Activated naive CD8-positive, alpha-beta T cell treated with anti-CD3 and anti-CD28 coated beads, Interleukin-2, amount 50 U/mL, for 24 hours (primary cell): Measurements from ENCODE around the gene CSRP3.

Source experiments
- ATAC-seq: fragments of 150-1000 bp; cut with Tn5 transposase; one replicate; pipeline ENCODE4 v1.10.0; 2021
- DNase-seq: peaks from one replicate; pipeline ENCODE4 v3.0.0; 2021
- H3K27ac Mint-ChIP-seq: one replicate; pipeline ENCODE4 v1.8.0; 2021; ENCODE audit warnings: mild to moderate bottlenecking, mixed read lengths
- H3K27me3 Mint-ChIP-seq: one replicate; pipeline ENCODE4 v1.8.0; 2021; ENCODE audit warnings: mixed read lengths
- H3K36me3 Mint-ChIP-seq: one replicate; pipeline ENCODE4 v1.8.0; 2021; ENCODE audit warnings: low read depth, mixed read lengths
- H3K4me1 Mint-ChIP-seq: one replicate; pipeline ENCODE4 v1.8.0; 2021; ENCODE audit warnings: mixed read lengths
- H3K4me3 Mint-ChIP-seq: one replicate; pipeline ENCODE4 v1.8.0; 2021; ENCODE audit warnings: mild to moderate bottlenecking, moderate library complexity, mixed read lengths
- H3K9me3 Mint-ChIP-seq: one replicate; pipeline ENCODE4 v1.8.0; 2021; ENCODE audit warnings: mixed read lengths

Gene CSRP3

GRCh38 chr11:19185036-19185435 is 16.7 kb downstream of the CSRP3 start:
- Mint-ChIP-seq H3K4me1 (no peaks in the 10 kb centered on the region), H3K36me3 (no peaks in the 10 kb centered on the region), H3K27me3 (no peaks in the 10 kb centered on the region), H3K4me3 (no peak overlapping the region), H3K9me3 (no peaks in the 10 kb centered on the region), H3K27ac (no peak overlapping the region)
- ATAC-seq (no peak), DNase-seq (no peak)

DNA sequence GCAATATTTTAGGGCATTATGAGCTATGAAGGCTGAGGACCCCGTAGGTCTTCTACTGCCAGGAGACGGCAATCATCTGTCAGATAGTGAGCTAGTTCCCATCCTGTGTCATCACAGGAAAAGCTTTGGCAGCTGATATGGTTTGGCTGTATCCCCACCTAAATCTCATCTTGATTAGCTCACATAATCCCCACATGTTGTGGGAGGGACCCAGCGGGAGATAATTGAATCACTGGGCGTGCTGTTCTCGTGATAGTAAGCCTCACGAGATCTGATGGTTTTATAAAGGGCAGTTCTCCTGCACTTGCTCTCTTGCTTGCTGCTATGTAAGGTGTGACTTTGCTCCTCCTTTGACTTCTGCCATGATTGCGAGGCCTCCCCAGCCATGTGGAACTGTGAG is 18.1 kb downstream of the CSRP3 start:
- no peaks in the 10 kb centered on the region for H3K4me1 Mint-ChIP-seq
- no peak overlapping the region for H3K27ac Mint-ChIP-seq
- H3K9me3 Mint-ChIP-seq, result no peaks in the 10 kb centered on the region
- H3K27me3 Mint-ChIP-seq, result no peaks in the 10 kb centered on the region
- no peak for DNase-seq
- H3K4me3 Mint-ChIP-seq, result no peak overlapping the region
- no peaks in the 10 kb centered on the region for H3K36me3 Mint-ChIP-seq
- no peak for ATAC-seq

- H3K4me3 Mint-ChIP-seq, result no peak overlapping the region
- no peaks in the 10 kb centered on the region for H3K36me3 Mint-ChIP-seq
- no peaks in the 10 kb centered on the region for H3K27me3 Mint-ChIP-seq
- no peaks in the 10 kb centered on the region for H3K4me1 Mint-ChIP-seq
- DNase-seq (no peak), ATAC-seq (no peak)
- H3K27ac Mint-ChIP-seq, result no peak overlapping the region
- H3K9me3 Mint-ChIP-seq, result no peaks in the 10 kb centered on the region
These were observed 20.1 kb downstream of the CSRP3 start for GRCh38 chr11:19181531-19182261.

DNA sequence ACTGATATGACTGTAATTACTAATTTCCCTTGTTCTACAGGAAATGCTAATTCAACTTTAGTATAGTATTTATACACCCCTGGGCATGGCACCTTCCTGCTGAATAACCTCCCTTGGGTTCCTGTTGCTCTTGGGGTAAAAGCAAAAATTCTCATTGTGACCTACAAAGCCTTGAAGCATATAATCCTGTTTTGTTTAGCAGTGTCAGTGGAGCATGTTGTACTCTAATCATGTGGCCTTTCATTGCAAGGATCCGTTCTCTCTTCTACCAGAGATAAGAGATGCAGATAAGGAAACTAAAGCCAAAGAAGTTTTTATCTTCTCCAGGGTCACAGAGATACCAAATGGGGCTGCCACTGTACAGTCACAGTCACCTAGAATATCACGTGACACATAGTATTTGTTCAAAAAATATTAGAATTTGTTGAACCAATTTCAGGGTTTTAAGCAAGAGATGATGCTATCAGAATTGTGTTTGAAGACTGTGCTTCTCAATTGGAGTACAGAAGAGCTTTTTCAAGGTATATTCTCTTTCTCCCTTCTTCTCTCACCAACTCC is 25.1 kb downstream of the CSRP3 start:
- peaks cover 31% of the 10 kb centered on the region for H3K36me3 Mint-ChIP-seq
- H3K27me3 Mint-ChIP-seq, result no peaks in the 10 kb centered on the region
- H3K27ac Mint-ChIP-seq, result no peak overlapping the region
- H3K9me3 Mint-ChIP-seq, result no peaks in the 10 kb centered on the region
- DNase-seq (no peak), ATAC-seq (no peak)
- no peaks in the 10 kb centered on the region for H3K4me1 Mint-ChIP-seq
- no peak overlapping the region for H3K4me3 Mint-ChIP-seq

DNA sequence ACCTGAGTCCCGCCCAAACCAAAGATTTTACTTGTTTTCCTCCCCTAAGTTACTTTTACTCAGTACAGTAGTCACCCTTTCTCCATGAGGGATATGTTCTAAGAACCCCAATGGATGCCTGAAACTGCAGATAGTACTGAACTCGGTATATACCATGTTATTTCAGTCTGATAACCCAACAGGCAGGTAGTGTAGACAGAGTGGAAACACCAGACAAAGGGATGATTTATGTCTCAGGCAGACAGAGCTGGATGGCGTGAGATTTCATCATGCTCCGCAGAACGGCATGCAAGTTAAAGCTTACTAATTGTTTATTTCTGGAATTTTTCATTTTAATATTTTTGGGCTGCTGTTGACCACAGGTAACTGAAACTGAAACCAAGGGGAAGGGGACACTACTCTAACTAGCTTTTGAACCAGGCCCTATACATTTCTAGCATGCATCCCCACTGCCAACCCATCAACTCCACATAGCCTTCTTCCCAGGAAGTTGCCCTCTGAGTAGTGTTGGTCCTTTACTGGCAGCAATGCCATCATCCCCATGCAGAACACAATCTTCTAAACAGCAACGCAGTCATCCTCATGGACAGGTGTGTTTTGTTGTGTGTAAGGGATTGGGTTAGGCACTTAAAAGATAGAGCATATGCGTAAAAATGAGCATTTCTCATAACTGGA is 27.7 kb downstream of the CSRP3 start:
- Mint-ChIP-seq H3K9me3 (no peaks in the 10 kb centered on the region), H3K36me3 (peaks cover 42% of the 10 kb centered on the region), H3K27ac (no peak overlapping the region), H3K27me3 (no peaks in the 10 kb centered on the region), H3K4me1 (no peaks in the 10 kb centered on the region), H3K4me3 (no peak overlapping the region)
- no peak for DNase-seq
- ATAC-seq, result no peak

DNA sequence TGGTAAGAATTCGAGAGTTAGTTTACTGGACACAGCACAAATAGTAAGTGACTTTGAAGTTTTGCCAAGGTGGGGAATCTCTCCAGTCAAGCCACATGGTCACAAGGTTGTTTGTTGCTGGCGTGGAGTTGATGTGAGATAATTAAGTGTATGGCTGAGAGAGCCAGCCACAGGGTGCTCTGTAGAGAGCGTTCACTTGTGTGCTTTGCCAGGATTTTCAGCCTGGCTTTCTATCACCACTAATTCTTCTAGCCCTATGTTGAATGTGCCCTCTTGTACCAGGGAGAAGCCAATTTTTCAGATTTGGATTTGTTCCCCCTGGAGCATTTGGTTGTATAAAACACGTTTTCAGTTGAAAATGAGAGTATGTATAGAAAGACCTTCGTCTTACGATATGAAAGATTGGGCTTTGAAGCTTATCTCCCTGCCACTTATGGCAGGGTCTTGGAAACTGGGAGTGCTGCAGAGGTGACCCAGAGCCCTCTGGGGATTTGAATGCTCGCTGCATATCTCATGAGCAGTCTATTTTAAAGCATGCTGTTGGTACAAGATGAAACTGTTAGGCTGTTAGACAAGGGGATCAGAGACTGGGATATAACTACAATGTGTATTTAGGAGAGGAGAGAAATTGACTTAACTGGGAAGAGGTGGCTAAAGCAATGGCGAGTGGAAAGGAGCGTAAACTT is 28.6 kb downstream of the CSRP3 start:
- H3K27me3 Mint-ChIP-seq, result no peaks in the 10 kb centered on the region
- H3K4me3 Mint-ChIP-seq, result no peak overlapping the region
- H3K27ac Mint-ChIP-seq, result no peak overlapping the region
- no peaks in the 10 kb centered on the region for H3K9me3 Mint-ChIP-seq
- DNase-seq (no peak), ATAC-seq (no peak)
- no peaks in the 10 kb centered on the region for H3K4me1 Mint-ChIP-seq
- peaks cover 50% of the 10 kb centered on the region for H3K36me3 Mint-ChIP-seq

DNA sequence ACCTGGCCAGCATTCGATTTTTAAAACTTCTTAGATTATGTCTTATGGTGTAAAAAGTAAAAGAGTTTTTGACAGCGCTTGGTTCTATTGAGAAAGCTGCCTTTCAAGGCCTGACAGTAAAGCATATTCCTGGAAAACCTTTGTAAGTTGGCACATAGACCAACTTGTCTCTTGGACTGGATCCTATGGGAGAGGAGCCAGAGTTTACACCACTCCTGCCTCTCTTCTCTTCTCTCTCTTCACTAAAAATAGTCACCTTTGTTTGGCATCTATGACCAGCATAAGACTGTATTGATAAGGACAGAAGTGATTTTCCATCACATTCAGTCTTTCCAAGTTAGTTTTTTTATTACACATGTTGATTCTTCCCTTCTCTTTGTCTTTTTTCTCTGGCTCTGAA is 33.7 kb downstream of the CSRP3 start:
- Mint-ChIP-seq H3K36me3 (peaks cover 62% of the 10 kb centered on the region), H3K4me3 (no peak overlapping the region), H3K9me3 (no peaks in the 10 kb centered on the region), H3K27ac (no peak overlapping the region), H3K27me3 (no peaks in the 10 kb centered on the region), H3K4me1 (no peaks in the 10 kb centered on the region)
- ATAC-seq (no peak), DNase-seq (no peak)

- Mint-ChIP-seq H3K27me3 (no peaks in the 10 kb centered on the region), H3K27ac (no peak overlapping the region), H3K36me3 (peaks cover 53% of the 10 kb centered on the region), H3K4me3 (no peak overlapping the region), H3K9me3 (no peaks in the 10 kb centered on the region), H3K4me1 (no peaks in the 10 kb centered on the region)
- ATAC-seq (no peak), DNase-seq (no peak)
These were observed 36.9 kb downstream of the CSRP3 start for GRCh38 chr11:19164881-19165280.

DNA sequence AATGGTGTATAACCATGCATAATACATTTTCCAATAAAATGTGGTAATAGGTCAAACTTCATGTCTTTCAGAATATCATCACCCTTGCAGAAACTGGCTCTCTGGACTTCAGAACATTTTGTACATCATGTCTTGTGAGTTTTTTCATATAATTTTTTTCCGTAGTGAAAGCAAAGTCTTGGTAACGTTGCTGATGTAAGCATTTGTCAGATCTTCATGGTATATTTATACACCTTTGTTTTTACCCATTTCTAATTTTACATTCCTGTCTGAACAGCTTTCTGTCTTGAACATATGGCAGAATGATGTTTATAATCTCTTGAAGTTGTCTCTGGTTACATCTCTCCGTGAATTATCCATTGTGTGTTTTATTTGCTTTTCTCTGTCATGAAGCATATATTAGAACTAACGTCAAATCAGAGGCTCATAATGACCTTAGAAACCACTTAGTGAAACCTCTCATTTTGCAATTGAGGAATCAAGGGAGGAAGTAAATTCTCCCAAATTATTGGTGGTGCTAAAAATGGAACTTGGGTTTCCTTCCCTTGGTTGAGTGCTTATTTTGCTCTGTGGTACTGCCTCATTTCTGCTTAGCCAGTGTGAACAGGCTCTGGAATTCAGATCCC is 37.4 kb downstream of the CSRP3 start:
- H3K4me3 Mint-ChIP-seq, result no peak overlapping the region

DNA sequence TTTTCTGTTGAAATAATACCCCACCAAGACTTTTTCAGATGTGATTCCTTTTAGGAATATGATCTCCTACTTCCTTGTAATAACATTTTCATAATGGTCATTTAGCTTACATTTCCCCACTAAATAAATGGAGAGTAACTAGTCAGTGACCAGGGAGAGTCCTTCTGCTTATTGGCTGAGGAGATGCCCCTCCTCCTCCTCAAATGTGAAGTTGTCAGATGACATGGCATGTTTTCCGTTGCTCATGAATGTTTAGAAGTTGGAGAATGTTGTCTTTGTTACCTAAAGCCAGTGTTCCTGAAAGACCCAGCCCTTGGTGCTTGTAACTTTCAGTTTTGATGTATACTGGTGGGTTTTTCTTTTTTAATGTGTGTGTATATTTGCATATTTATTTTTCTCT is 38.2 kb downstream of the CSRP3 start:
- DNase-seq (no peak), ATAC-seq (no peak)
- Mint-ChIP-seq H3K36me3 (peaks cover 54% of the 10 kb centered on the region), H3K27me3 (no peaks in the 10 kb centered on the region), H3K27ac (no peak overlapping the region), H3K9me3 (no peaks in the 10 kb centered on the region), H3K4me3 (no peak overlapping the region), H3K4me1 (no peaks in the 10 kb centered on the region)

More for the DNA sequence above, 37.4 kb downstream of the CSRP3 start:
- no peaks in the 10 kb centered on the region for H3K27me3 Mint-ChIP-seq
- H3K36me3 Mint-ChIP-seq, result peaks cover 54% of the 10 kb centered on the region
- H3K27ac Mint-ChIP-seq, result no peak overlapping the region
- ATAC-seq, result no peak
- no peaks in the 10 kb centered on the region for H3K9me3 Mint-ChIP-seq
- DNase-seq, result no peak
- H3K4me1 Mint-ChIP-seq, result no peaks in the 10 kb centered on the region

- no peaks in the 10 kb centered on the region for H3K4me1 Mint-ChIP-seq
- H3K4me3 Mint-ChIP-seq, result no peak overlapping the region
- peaks cover 52% of the 10 kb centered on the region for H3K36me3 Mint-ChIP-seq
- H3K9me3 Mint-ChIP-seq, result no peaks in the 10 kb centered on the region
- no peaks in the 10 kb centered on the region for H3K27me3 Mint-ChIP-seq
- ATAC-seq, result no peak
- H3K27ac Mint-ChIP-seq, result no peak overlapping the region
- no peak for DNase-seq
These were observed 38.8 kb downstream of the CSRP3 start for GRCh38 chr11:19162951-19163505.

DNA sequence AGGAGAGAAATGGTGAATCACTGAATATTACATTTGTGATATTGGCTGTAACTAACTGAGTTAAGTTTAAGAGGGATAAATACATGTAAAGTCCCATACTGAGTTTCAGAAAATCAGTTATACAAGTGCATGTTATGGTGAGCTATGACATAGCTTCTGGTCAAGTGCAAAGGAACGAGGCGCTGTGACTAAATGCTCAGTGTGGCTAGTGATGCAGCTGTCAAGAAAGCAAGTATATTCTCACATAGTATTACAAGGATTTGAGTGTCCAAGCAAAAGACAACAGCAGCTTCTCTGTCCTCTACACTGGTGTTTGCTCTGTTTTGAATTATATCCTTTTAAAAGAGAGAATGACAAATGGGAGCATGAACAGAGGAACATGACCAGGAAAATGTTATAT is 40.1 kb downstream of the CSRP3 start:
- Mint-ChIP-seq H3K4me1 (no peaks in the 10 kb centered on the region), H3K36me3 (peaks cover 46% of the 10 kb centered on the region), H3K27ac (no peak overlapping the region), H3K27me3 (no peaks in the 10 kb centered on the region), H3K4me3 (no peak overlapping the region), H3K9me3 (no peaks in the 10 kb centered on the region)
- ATAC-seq (no peak), DNase-seq (no peak)

DNA sequence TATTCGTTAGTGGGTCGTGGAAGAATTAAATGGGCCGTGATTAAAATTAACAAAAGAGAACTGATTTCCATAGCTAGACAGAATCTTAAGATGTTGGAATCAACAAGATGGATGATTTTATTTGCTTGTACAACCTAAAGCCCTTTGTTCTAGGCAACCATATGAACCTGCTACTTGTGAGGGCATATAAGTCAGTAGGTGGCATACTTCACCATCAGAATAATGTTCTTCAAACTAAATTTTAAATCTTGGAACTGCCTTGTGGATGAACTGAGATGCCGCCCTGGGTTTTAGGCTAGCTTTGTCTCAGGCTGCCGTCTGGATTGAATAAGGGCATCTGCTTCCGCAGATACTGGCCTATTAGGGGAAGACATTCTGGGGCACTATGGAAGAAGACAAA is 40.9 kb downstream of the CSRP3 start:
- peaks cover 44% of the 10 kb centered on the region for H3K36me3 Mint-ChIP-seq

DNA sequence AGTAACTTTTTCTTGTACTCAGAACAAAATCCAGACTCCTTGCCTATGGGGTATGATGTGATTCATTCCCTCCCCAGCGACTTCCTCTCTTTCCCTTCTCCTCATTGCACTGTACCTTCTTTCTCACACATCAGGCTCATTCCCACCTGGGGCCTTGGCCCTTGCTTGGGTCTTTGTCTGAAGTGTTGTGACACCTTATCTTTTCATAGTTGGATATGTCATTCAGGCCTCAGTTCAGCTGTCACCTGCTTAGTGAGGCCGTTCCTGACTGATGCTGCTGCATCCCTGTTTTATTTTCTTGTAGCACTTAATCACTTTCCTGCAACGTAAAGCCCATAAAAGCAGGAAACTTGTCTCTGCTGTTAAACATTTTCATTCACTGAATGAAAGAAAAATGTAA is 44.9 kb downstream of the CSRP3 start:
- no peaks in the 10 kb centered on the region for H3K27me3 Mint-ChIP-seq
- no peak overlapping the region for H3K4me3 Mint-ChIP-seq
- H3K36me3 Mint-ChIP-seq, result peaks cover 43% of the 10 kb centered on the region
- H3K27ac Mint-ChIP-seq, result no peak overlapping the region
- ATAC-seq (no peak), DNase-seq (no peak)
- H3K9me3 Mint-ChIP-seq, result no peaks in the 10 kb centered on the region
- no peaks in the 10 kb centered on the region for H3K4me1 Mint-ChIP-seq

More for the DNA sequence above, 40.9 kb downstream of the CSRP3 start:
- H3K4me3 Mint-ChIP-seq, result no peak overlapping the region
- no peak for ATAC-seq
- DNase-seq, result no peak
- H3K4me1 Mint-ChIP-seq, result no peaks in the 10 kb centered on the region
- no peaks in the 10 kb centered on the region for H3K9me3 Mint-ChIP-seq
- no peak overlapping the region for H3K27ac Mint-ChIP-seq
- H3K27me3 Mint-ChIP-seq, result no peaks in the 10 kb centered on the region
